Prostate gland (tissue), 2 donors: Measurements from ENCODE around the gene FSCB. TPM values are rescaled to one million over a fixed set of nuclear protein-coding genes. Genes with fewer than 3 reads are reported as not detected.

Source experiments
- DNase-seq: peaks from one replicate; pipeline ENCODE4 v3.0.0-alpha.2; 2019; ENCODE audit warnings: low spot score
- H3K27ac ChIP-seq, 2 donors: fragments of 200-600 bp; sonication (generic); 2 replicates each; pipeline ENCODE4 v1.5.1; 2017 to 2019
- H3K27me3 ChIP-seq: fragments of 200-600 bp; sonication (generic); replicated peaks from 2 replicates; pipeline ENCODE4 v1.5.1; 2019; ENCODE audit not compliant: insufficient read depth
- H3K36me3 ChIP-seq, 2 donors: fragments of 200-600 bp; sonication (generic); 1 replicate in 1 of 2; 2 replicates in 1 of 2; pipeline versions ENCODE4 v1.5.1 to v1.8.1; 2017 to 2019
- H3K4me1 ChIP-seq: fragments of 200-600 bp; sonication (generic); replicated peaks from 2 replicates; pipeline ENCODE4 v1.5.1; 2019
- H3K4me3 ChIP-seq, 2 donors: fragments of 200-600 bp; sonication (generic); 2 replicates each; pipeline ENCODE4 v1.5.1; 2017 to 2019
- H3K9me3 ChIP-seq: fragments of 200-600 bp; sonication (generic); 2 replicates; pipeline ENCODE4 v1.5.1; 2017
- CTCF ChIP-seq, 4 experiments: fragments of 200-600 bp in 2 of 4; fragments of 450-650 bp in 2 of 4; sonication (generic) in 2 of 4; IDR thresholded peaks; 1 replicate in 3 of 4; 2 replicates in 1 of 4; pipeline ENCODE4 v1.5.1; 2016 to 2019; ENCODE audit warnings: antibody characterized with exemption in 4 of 4, mild to moderate bottlenecking in 2 of 4, moderate library complexity in 2 of 4
- POLR2A ChIP-seq: fragments of 450-650 bp; IDR thresholded peaks from one replicate; pipeline ENCODE4 v1.6.1; 2016; ENCODE audit warnings: antibody characterized with exemption, mild to moderate bottlenecking
- POLR2AphosphoS5 ChIP-seq: sonication (generic); formaldehyde crosslinking; IDR thresholded peaks from one replicate; pipeline ENCODE4 v1.6.1; 2017; ENCODE audit warnings: antibody characterized with exemption
- WGBS: methylation state at CpG from one replicate; pipeline ENCODE4 v1.1.5; 2018; 5-methylcytosine and 5-hydroxymethylcytosine counted together
- intact Hi-C: fragments of 100-400 bp; cut with DNase I; formaldehyde crosslinking; loops from one replicate; pipeline ENCODE4 v1.14.2; 2022
- total RNA-seq, 2 donors: library from RNA; depleted of rRNA; stranded (reverse); fragments of >200 nt; gene quantifications; one replicate each; pipeline ENCODE4 v1.1.0, GENCODE V29; 2016

Gene FSCB
- total RNA-seq, 2 donors from 2014 or later = 3.5 TPM; not detected in 1

- H3K9me3 ChIP-seq = no peaks in the 10 kb centered on the region
- WGBS = 66% methylated on average over 2 of the region's 2 CpGs
- no peak for DNase-seq
- intact Hi-C loops = no loop called here
- no peak overlapping the region for H3K27ac ChIP-seq
- H3K27me3 ChIP-seq = no peaks in the 10 kb centered on the region
- no peak overlapping the region for H3K4me3 ChIP-seq
- no peaks in the 10 kb centered on the region for H3K4me1 ChIP-seq
- TF ChIP-seq POLR2A (no peak), POLR2AphosphoS5 (no peak), CTCF (IDR thresholded peaks at IDR 0.05) (no peak)
- H3K36me3 ChIP-seq = no peaks in the 10 kb centered on the region
These were observed 16.1 kb downstream of the FSCB start for GRCh38 chr14:44490966-44491365.

- intact Hi-C loops = no loop called here
- WGBS = 97% methylated on average over 1 of the region's 1 CpG
- no peaks in the 10 kb centered on the region for H3K27me3 ChIP-seq
- H3K4me3 ChIP-seq = no peak overlapping the region
- no peak overlapping the region for H3K27ac ChIP-seq
- no peak for DNase-seq
- H3K4me1 ChIP-seq = no peaks in the 10 kb centered on the region
- H3K9me3 ChIP-seq = no peaks in the 10 kb centered on the region
- no peak for TF ChIP-seq POLR2AphosphoS5
- TF ChIP-seq CTCF (IDR thresholded peaks at IDR 0.05) = no peak
- no peak for TF ChIP-seq POLR2A
- H3K36me3 ChIP-seq = no peaks in the 10 kb centered on the region
These were observed 29.1 kb downstream of the FSCB start for GRCh38 chr14:44477953-44478352.

- no peak overlapping the region for H3K4me3 ChIP-seq
- H3K9me3 ChIP-seq = no peaks in the 10 kb centered on the region
- no peaks in the 10 kb centered on the region for H3K4me1 ChIP-seq
- no peak overlapping the region for H3K27ac ChIP-seq
- intact Hi-C loops = no loop called here
- DNase-seq = no peak
- no peaks in the 10 kb centered on the region for H3K27me3 ChIP-seq
- H3K36me3 ChIP-seq = no peaks in the 10 kb centered on the region
- TF ChIP-seq POLR2AphosphoS5 (no peak), CTCF (IDR thresholded peaks at IDR 0.05) (no peak), POLR2A (no peak)
These were observed 38.3 kb downstream of the FSCB start for GRCh38 chr14:44468771-44469170.

GRCh38 chr14:44463356-44464004, 43.6 kb downstream of the FSCB start:
- H3K36me3 ChIP-seq = no peaks in the 10 kb centered on the region
- no peaks in the 10 kb centered on the region for H3K27me3 ChIP-seq
- TF ChIP-seq POLR2A = no peak
- TF ChIP-seq CTCF (IDR thresholded peaks at IDR 0.05) = no peak
- TF ChIP-seq POLR2AphosphoS5 = no peak
- H3K9me3 ChIP-seq = no peaks in the 10 kb centered on the region
- intact Hi-C loops = no loop called here
- no peak overlapping the region for H3K4me3 ChIP-seq
- H3K27ac ChIP-seq = no peak overlapping the region
- no peaks in the 10 kb centered on the region for H3K4me1 ChIP-seq
- DNase-seq = no peak
- WGBS = 51% methylated on average over 4 of the region's 4 CpGs

GRCh38 chr14:44462381-44462780, 44.7 kb downstream of the FSCB start:
- intact Hi-C loops = no loop called here
- no peak for DNase-seq
- H3K4me1 ChIP-seq = no peaks in the 10 kb centered on the region
- no peak overlapping the region for H3K4me3 ChIP-seq
- H3K27ac ChIP-seq = no peak overlapping the region
- 90% methylated on average over 1 of the region's 1 CpG for WGBS
- TF ChIP-seq POLR2AphosphoS5 = no peak
- no peak for TF ChIP-seq CTCF (IDR thresholded peaks at IDR 0.05)
- no peak for TF ChIP-seq POLR2A
- no peaks in the 10 kb centered on the region for H3K9me3 ChIP-seq
- no peaks in the 10 kb centered on the region for H3K36me3 ChIP-seq
- H3K27me3 ChIP-seq = no peaks in the 10 kb centered on the region
